GM21717 (cell line): ENCODE measurements around the gene SDC1.

Experiments used
- ATAC-seq: cut with Tn5 transposase; IDR thresholded peaks from one replicate; pipeline ENCODE4 v1.9.1; 2021; ENCODE audit warnings: mild to moderate bottlenecking, moderate library complexity; ENCODE audit not compliant: unreplicated experiment

Gene SDC1

GRCh38 chr2:20156076-20156759, 68.7 kb downstream of the SDC1 start:
- no peak for ATAC-seq

- ATAC-seq: no peak
Measured at GRCh38 chr2:20153131-20153851, 71.6 kb downstream of the SDC1 start.

- peak; percentile 82 for ATAC-seq
Measured at GRCh38 chr2:20150806-20151571, 73.9 kb downstream of the SDC1 start.
